GM19351 (cell line): ENCODE measurements around the gene ZNF691.

Experiments used
- ATAC-seq: cut with Tn5 transposase; IDR thresholded peaks from one replicate; pipeline ENCODE4 v1.9.1; 2021; ENCODE audit warnings: mild to moderate bottlenecking, moderate library complexity; ENCODE audit not compliant: unreplicated experiment

Gene ZNF691

GRCh38 chr1:42831273-42831672 is 15.1 kb upstream of the ZNF691 start:
- ATAC-seq: no peak

DNA sequence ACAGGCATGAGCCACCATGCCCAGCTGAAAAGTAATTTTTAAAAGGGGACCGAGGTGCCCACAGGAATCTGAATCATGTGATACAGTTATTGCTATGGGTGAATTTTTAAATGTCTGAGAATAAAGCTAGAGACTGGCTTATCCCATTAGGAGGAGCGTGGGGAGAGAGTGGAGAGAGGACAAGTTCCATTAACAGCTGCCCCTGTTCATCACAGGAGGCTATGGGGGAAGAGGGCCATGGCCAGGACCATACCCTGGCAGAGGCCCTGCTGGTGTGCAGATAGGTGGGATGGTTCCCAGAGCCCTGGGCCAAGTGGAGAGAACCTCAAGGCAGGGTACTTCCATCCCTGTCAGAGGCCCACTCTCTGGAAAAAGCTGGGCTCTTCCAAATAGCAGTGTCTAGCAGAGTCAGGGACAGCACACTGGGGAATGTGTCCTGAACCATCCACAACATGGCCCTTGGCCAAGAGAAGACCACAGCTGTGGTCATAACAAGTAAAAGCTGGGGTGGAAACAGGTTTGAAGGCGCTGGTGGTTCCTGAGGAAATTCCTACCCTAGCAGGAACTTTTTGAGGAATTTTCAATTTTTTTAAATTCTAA is 13.7 kb upstream of the ZNF691 start:
- ATAC-seq: no peak

GRCh38 chr1:42833981-42834380 is 12.4 kb upstream of the ZNF691 start:
- ATAC-seq: no peak

- ATAC-seq: no peak
Observed at GRCh38 chr1:42834803-42835202, 11.6 kb upstream of the ZNF691 start.

- no peak for ATAC-seq
Observed at GRCh38 chr1:42835422-42835821, 11.0 kb upstream of the ZNF691 start.

GRCh38 chr1:42837709-42838108 is 8.7 kb upstream of the ZNF691 start:
- ATAC-seq: no peak

DNA sequence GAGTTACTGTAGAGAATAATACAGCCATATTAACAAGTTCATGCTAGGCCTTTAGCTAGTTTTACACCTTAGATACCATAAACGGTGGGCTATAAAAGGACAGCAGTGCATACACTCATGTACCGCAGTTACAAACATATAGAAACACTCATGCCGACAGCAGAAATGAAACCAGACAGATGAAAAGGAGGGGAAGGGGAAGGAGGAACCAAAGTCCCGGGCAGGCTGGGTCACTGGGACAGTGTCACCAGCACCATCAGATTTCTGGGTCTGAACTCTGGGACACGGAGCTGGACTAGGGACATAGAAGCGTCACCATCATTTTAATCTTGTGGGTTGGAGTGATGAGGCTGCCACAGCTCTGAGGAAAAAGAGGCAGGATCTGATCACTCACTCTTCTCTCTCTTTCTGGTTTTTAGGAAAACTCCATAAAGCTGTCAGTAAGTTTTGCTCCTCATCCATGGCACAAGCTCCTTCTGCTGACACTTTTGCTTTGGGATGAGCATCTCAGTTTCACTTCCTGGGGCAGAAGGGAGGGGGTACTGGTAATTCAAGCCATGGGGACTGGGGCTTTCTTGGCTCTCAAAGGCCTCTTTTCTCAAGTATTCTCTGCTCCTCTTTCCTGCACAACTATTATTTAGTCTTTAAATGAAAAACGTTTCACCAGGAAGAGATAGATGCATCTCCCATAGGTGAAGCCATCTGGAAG is 7.8 kb upstream of the ZNF691 start:
- ATAC-seq: no peak

DNA sequence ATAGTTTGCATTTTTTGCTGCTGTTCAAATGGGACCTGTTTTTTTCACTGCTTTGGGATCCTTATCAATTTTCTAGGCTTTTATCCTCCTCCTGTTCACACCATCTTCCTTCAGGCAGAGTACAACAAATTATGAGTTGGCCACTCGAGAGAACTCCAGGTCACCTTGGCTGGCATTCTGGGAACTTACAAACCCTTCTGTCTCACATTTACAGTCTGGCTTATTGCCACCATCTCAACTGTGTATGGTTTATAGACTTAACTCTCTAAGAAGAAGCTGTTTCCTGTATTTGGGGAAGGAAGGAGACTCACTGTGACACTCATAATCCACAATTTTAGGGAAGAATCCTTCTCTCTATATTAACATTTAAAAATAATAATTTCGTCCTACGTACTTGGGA is 5.4 kb upstream of the ZNF691 start:
- ATAC-seq: no peak

- ATAC-seq: no peak
Observed at GRCh38 chr1:42841440-42842147, 4.8 kb upstream of the ZNF691 start.

DNA sequence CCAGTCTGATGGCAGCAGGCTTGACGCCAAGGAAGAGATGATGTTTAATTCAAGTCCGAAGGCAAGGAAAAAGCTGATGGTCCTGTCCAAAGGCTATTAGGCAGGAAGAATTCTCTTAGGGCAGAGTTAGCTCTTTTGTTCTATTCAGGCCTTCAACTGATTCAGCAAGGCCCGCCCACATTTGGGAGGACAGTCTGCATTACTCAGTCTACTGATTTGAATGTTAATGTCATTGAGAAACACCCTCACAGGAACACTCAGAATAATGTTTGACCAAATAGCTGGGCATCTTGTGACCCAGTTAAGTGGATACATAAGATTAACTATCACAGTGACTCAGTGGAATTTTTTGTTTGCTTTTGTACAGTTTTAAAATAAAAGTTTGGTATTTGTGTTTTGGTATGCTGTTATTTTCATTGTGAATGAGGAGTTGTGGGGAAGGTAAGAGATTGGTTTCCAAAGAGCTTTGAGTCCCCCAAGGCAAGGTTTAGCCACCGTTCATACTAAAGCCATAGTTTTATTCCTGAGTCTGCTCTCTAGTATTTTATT is 1.7 kb upstream of the ZNF691 start:
- no peak for ATAC-seq

- ATAC-seq: no peak
Observed at GRCh38 chr1:42845193-42845592, 1.2 kb upstream of the ZNF691 start.

DNA sequence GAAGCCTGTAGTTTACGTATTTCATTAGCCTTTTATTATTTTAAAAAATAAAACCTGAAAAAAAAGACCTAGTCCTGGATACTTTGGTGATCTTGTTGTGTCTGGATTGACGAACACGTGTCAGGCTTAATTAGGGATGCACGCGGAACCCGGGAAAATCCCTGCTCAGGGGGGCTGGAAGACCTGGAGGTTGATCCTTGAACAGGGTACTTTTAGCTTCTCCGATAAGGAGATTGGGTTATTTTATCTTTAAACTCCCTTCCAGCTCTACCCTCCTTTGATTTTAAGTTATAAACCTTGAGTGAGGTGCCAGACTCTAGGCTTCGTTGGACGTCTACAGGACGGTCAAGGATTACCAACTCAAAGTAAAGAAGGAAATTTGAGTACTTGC is 552 bp upstream of the ZNF691 start:
- ATAC-seq: peak; percentile 18

GRCh38 chr1:42847111-42847595 is 740 bp downstream of the ZNF691 start:
- peak; percentile 6 for ATAC-seq

GRCh38 chr1:42847721-42848460 is 1.5 kb downstream of the ZNF691 start:
- no peak for ATAC-seq

DNA sequence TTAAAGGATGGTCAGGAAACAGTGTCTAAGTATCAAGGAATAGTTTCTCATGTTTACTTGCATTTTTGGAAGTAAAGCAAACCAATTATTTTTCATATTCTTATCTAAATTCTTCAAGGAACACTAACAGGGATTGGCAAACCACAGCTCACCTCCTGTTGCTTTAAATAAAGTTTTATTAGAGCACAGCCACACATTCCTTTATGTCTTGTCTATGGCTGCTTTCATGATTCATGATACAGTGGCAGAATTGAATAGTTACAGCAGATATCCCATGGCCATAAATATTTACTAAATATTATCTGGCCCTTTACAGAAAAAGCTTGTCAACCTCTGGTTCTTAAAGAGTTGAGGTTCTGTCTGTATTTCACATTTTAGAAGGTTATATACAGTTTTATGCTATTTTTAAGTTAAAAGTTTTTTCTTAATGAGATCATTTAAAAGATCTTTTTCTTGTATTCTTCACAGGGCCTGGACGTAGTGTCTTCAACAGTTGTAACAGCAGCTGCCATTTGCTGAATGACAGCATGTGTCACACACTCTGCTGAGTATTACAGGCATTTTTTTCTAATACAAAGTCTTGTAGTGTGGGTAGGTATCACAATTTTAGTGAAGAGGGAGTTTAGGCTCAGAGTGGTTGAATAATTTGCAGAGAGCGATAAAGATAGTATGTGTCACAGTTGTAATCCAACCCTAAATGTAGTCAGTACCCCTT is 2.6 kb downstream of the ZNF691 start:
- no peak for ATAC-seq

- no peak for ATAC-seq
Observed at GRCh38 chr1:42849944-42850343, 3.5 kb downstream of the ZNF691 start.

GRCh38 chr1:42851420-42851819 is 5.0 kb downstream of the ZNF691 start:
- no peak for ATAC-seq

DNA sequence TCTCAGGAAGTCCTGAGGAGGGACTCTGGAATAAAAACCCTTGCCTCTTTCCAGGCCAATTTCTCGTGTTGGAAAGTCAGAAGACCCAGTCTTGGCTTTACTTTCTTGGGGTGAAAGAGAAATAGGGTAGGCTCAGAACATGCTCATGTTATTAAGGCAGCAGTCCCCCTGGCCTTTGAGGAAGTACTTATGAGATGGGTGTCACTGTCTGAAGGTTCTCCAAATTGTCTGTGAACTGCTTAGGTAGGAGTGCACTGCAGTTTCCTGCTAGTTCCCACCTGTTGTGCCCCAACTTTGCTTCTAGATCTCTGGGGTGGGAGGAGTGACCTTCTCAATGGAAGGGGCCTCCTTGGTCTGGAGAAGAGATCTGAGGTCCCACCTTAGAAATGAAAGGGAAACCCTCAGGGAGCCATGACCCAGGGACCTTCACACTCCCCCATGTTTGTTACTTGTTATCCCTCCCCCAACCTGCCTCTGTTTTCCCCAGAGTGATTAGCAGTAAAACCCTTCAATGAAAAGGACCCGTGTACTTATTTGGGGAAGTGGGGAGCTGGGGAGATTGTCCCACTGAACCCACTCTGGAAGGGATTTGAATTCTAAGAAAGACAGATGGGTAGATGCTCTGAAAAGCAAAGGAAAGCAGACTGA is 5.7 kb downstream of the ZNF691 start:
- no peak for ATAC-seq

- no peak for ATAC-seq
Observed at GRCh38 chr1:42852608-42852980, 6.2 kb downstream of the ZNF691 start.
